ENCODE data around the gene XYLT2.

The XYLT2 gene

GRCh38 chr17:50382931-50383330, 37.0 kb downstream of the XYLT2 start:
- H3K27ac ChIP-seq, result no peak overlapping the region
- TF ChIP-seq CTCF (conservative IDR thresholded peaks at IDR 0.05) (no peak), ZFX (IDR thresholded peaks at IDR 0.05) (no peak)

DNA sequence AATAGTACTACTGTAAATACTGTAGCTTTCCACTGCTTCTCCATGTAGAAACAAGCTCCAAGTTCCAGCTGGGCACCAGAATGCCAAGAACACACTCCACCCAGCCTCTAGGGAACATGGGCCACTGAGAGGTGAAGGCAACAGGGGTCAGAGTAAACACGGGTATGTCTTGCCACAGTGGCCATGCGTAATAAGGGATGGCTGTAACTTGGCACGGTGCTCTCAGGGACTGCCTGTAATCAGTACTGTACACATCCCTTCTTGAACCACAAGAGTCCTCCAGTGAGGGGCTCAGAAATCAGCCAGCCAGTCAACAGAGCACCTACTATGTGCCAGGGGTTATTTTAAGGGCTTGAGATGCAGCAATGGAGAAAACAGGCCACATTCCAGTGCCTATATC, 40.6 kb downstream of the XYLT2 start:
- no peak overlapping the region for H3K27ac ChIP-seq
- TF ChIP-seq CTCF (conservative IDR thresholded peaks at IDR 0.05), result no peak
- TF ChIP-seq ZFX (IDR thresholded peaks at IDR 0.05), result no peak

- H3K27ac ChIP-seq, result no peak overlapping the region
- TF ChIP-seq ZFX (IDR thresholded peaks at IDR 0.05) (no peak), CTCF (conservative IDR thresholded peaks at IDR 0.05) (no peak)
Measured at GRCh38 chr17:50388728-50389127, 42.8 kb downstream of the XYLT2 start.

DNA sequence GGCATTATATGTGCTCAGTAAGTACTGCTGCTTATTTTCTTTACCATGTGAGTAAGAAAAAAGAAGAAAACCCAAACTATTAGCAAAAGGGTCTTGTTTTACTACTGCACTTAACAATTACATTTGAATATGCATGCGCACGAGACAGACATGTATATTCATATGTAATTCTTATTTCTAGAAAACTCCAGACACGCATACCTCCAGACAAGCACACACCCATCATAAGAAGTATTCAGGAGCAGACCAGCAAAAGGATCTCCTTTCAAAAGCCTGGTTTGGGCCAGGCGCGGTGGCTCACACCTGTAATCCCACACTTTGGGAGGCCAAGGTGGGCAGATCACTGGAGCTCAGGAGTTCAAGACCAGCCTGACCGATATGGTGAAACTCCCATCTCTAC, 43.6 kb downstream of the XYLT2 start:
- no peak overlapping the region for H3K27ac ChIP-seq
- TF ChIP-seq CTCF (conservative IDR thresholded peaks at IDR 0.05) (no peak), ZFX (IDR thresholded peaks at IDR 0.05) (no peak)

- H3K27ac ChIP-seq, result no peak overlapping the region
- TF ChIP-seq CTCF (conservative IDR thresholded peaks at IDR 0.05) (no peak), ZFX (IDR thresholded peaks at IDR 0.05) (no peak)
Measured at GRCh38 chr17:50392621-50393020, 46.7 kb downstream of the XYLT2 start.

DNA sequence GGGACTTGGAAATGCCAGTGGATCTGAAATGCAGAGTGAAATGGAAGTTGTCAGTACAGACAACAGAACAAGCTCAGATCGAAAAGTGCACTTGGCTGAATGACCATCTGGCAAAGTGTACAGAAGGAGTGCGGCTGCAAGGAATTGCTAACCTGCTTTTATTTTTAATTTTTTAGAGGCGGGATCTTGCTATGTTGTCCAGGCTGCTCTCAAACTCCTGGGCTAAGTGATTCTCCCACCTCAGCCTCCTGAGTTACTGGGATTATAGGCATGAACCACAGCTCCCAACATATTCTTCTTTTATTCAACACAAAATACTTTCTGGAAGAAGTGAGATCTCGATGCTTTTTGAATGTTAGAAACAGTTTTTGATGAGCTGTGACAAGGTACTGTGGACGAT, 47.8 kb downstream of the XYLT2 start:
- H3K27ac ChIP-seq, result no peak overlapping the region
- TF ChIP-seq CTCF (conservative IDR thresholded peaks at IDR 0.05), result no peak
- no peak for TF ChIP-seq ZFX (IDR thresholded peaks at IDR 0.05)

- no peak overlapping the region for H3K27ac ChIP-seq
- TF ChIP-seq CTCF (conservative IDR thresholded peaks at IDR 0.05) (no peak), ZFX (IDR thresholded peaks at IDR 0.05) (no peak)
Measured at GRCh38 chr17:50394711-50395110, 48.8 kb downstream of the XYLT2 start.

Data from C4-2B (cell line).